Germinal center (tissue), 1 donor: ENCODE data around the gene KRT4.

Source experiments
- DNase-seq: peaks from one replicate; pipeline ENCODE4 v3.0.0; 2012; ENCODE audit warnings: mixed read lengths, low spot score

Gene KRT4

GRCh38 chr12:52821826-52822660, 8.1 kb upstream of the KRT4 start:
- DNase-seq, result no peak

DNA sequence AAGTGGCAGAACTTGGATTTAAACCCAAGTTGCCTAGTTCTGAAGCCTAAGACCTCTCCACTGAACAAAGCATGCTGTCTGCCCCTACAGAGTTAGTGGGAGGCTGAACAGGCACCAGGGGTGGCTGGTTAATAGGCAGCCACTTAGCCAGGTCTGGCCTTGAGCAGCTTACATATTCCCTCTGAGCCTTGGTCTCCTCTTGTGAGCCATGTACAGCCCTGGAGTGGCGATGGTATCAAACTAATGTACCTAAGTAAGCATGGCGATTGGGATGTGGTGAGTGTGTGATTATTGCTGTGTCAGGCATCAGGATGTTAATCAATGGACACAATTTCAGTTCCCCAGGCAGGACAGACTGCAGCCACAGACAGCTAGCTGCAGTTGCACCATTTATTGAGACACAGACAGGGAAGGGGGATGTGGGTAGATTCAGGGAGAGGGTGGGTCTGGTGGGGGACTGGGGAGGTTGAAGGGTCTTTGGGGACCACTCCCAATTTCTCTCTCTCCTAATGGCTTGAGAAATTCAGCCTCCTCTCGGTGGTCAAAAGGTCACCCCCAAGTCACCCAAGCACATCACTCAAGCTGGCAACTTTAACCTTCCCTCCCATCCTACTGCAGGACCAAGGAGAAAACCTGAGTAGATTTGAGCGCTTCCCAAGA, 7.3 kb upstream of the KRT4 start:
- no peak for DNase-seq

- no peak for DNase-seq
Observed at GRCh38 chr12:52820521-52820920, 6.6 kb upstream of the KRT4 start.

DNA sequence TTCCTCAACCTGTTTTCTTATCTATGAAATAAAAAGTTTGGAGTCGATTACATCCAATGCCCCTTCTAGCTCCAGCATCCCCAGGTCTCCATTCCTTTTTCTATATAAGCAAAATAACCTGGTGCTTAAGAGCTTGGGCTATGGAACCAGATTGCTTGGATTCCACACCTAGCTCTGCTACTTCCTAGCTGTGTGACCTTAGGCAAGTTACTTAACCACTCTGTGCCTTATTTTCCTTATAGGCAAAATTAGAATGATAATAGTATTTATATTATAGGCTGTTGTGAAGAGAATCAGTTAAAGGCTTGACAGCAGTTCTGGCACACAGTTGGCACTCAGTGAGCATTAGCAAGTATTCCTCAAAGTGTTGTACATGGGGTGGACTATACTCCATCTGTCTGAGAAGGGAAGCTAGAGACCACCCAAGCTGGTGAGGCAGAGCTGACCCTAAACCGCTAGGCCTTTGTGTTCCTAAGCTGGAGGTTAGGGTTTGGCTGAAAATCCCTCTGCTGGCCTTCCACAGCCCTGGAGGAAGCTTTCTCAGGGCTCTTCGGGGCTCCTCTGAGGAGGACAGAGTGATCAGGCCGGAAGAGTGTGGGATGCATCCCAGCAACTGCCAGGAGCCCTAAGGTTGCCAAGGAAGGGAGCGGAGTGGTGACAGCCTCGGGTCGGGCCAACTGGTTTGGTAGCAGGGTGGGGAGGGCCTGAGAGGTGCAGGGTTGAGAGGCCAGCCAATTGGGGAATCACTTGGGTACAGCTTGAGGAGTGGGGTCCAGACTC, 6.0 kb upstream of the KRT4 start:
- DNase-seq, result no peak

GRCh38 chr12:52818887-52819420, 5.0 kb upstream of the KRT4 start:
- no peak for DNase-seq

DNA sequence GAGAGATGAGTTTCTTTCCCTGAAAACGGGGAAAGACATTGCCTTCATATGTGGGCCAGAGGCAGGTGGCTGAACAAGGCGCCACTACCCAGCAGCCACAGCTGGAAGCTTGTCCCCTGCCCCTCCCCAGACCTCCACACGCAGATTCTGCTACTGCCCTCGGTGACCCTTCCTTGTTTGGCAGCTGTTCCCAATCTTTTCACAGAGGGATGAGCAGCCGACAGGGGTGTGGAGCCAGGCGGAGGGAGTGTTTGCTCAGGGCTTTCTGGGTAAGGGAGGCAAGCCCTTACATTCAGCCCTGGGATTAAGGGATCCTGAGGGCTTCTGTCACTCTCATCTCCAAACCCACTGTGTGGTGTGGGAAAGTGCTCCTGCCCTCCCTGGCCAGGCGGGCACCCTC, 4.5 kb upstream of the KRT4 start:
- no peak for DNase-seq

- no peak for DNase-seq
Observed at GRCh38 chr12:52817699-52818238, 3.9 kb upstream of the KRT4 start.

DNA sequence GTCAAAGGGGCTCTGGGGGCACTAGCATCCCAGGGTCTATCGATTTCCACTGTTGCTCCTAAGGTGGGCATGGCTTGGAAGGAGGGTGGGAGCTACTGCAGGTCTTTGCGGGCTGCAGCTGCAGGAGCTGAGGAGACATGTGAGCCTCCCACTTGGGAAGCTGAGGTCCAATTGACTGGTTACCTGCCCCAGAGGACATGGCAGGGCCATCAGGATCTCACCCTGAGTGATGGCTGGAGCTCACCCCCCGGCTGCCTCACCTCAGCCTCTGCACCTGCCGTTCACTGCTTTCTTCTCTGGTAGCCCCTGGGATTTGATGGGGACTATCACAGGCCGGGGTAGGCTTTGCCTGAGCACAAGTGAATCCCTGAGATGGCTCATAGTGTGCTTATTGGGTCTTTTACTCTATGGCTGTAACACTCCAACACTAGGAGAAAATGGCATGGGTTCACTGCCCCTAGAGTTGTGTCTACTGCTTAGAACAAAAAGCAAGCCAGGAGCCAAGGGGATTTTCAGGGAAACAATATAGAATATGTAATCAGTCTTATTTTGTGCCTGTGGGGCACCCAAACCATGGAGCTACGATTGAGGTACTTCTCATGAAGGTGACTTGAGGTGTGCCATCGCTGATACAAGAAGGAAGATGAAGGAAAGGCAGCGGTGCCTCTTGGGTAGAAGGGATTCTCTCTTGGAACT, 3.2 kb upstream of the KRT4 start:
- DNase-seq, result no peak

DNA sequence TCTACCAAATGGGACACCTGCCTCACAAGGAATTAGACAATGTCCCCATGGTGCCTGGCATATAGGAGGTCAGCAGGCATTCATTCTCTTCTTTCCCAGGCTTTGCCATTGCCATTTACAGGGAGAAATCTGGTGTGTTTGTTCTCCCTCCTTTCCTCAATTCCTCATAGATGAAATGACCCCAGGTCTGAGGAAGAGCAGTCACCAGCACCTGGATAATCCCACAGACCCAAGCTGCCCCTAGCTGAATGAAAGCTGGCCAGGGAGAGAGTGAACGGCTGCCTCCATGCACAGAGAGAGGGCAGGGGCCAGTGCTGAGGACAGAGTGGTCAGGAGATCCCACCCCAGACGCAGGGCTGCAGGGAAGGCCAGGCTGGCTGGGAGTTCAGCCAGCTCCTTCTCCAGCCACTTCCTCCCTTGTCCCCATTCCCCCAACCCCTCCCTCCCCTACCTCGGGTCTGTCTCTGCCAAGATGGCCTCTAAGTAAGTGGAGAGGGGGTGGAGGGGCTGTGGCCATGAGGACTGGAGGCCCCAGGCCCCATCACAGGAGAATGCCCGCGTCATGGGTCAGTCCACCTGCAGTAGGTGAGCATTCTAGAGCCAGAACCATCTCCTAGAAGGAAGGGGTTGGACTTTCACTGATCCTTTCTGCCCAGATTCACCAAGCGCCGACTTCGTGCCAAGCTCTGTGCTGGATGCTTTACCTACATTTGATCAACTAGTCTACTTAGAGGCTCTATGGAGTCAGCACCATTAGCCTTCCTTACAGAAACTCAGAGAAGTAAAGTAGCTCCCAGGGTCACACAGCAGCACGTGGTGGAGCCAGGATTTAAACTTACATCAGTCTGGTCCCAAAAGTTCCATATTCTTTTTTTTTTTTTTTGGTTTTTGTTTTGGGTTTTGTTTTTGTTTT, 2.0 kb upstream of the KRT4 start:
- DNase-seq, result no peak

DNA sequence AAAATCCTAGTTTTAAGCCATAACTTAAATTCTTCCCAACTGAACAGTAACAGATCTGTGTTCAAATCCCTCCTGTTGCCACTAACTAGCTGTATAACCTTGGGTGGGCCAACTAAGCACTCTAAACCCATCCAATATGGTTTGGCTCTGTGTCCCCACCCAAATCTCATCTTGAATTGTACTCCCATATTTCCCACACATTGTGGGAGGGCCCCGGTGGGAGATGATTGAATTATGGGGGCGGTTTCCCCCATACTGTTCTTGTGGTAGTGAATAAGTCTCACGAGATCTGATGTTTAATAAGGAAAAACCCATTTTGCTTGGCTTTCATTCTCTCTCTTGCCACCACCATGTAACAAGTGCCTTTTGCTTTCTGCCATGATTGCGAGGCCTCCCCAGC, 1.2 kb upstream of the KRT4 start:
- no peak for DNase-seq

GRCh38 chr12:52814710-52815155, 817 bp upstream of the KRT4 start:
- DNase-seq, result no peak

DNA sequence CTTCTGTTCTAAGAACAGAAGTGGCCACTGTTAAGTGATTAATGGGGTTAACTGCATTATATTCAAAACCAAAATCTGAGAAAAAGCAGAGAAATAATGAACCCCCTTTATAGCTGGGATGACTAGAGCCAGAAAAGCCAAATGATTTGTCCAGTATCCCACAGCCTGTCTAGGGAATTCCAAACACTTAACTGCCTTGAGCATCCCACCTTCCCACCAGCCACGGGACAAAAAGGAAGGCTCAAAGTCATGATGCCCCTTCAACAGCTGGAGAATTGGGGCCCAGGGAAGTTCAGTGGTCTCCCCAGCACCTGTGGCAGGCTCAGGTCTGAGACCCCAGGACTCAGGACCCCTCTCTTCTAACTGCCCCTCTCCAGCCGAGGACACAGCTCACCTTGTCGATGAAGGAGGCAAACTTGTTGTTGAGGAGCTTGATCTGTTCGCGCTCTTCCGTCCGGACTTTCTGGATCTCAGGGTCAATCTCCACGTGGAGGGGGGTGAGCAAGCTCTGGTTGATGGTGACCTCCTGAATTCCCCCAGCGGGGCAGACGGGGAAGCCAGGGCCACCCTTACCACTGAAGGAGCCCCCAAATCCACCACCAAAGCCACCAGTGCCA, 605 bp downstream of the KRT4 start:
- no peak for DNase-seq

- DNase-seq, result no peak
Observed at GRCh38 chr12:52812749-52813148, 1.2 kb downstream of the KRT4 start.

DNA sequence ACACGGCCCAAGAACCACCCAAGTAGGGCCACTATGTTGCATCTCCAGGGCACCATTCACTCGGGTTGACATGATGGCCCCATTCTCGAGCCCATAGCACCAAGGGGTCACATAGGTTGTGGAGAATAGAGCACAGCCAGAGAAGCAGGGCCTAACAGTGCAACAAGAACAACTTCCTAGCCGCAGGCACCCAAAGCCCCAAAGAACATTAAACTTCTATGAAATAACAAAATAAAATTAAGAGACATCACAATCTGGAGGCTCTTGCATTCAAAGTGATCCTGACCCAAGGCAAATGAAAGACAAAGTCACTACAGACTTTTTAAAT, 1.9 kb downstream of the KRT4 start:
- no peak for DNase-seq

DNA sequence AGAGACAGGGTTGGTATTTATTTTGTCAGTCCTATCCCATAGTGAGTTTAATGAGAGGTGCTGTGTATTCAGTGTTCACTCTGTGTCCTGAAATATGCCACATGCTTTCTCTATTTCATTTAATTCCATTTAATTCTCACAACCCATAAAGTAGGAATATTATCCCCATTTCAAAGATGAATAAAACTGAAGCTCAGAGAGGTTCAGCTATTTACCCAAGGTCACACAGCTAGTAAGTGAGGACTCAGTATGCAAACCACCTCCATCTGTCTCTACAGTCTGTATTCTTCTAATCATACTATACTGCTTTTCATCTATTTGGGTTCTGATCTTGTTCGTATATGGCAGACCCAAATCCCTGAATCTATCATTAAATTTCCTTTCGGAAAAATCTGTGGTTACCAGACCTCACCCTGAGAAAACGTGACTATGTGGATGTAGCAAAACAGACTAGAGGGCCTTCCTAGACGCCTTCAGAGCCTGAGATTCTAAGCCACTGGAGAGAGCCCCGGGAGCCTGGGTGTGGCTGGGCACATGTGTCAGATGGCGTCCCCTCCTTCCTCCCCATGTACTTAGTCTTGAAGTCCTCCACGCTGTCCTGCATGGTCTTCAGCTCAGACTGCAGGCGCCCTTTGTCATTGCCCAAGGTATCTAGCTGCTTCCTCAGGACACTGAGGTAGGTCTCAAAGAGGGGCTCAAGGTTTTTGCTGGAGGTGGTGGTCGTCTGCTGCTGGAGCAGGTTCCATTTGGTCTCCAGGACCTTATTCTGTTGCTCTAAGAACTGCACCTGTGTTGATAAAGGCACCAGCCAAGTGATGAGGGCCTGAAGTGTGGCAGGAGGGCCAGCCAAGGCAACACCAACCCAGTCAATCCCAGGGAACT, 2.5 kb downstream of the KRT4 start:
- DNase-seq, result no peak

DNA sequence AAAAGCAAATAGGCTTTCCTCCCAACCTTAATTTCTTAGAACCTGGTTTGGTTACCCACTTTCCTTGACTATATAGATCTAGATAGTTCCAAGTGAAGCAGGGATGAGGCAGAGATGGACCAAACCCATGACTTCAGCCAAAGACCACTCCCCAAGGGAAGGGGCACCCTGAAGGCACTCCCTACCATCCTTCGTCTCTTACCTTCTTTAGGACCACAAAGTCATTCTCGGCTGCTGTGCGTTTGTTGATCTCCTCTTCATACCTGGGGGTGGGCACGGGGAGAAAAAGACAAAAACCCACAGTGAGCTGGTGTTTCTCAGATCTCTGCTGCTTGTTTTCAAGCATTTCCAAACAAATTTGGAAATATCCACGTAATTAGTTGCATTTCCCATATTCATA, 3.4 kb downstream of the KRT4 start:
- no peak for DNase-seq

- no peak for DNase-seq
Observed at GRCh38 chr12:52809166-52809565, 4.8 kb downstream of the KRT4 start.

DNA sequence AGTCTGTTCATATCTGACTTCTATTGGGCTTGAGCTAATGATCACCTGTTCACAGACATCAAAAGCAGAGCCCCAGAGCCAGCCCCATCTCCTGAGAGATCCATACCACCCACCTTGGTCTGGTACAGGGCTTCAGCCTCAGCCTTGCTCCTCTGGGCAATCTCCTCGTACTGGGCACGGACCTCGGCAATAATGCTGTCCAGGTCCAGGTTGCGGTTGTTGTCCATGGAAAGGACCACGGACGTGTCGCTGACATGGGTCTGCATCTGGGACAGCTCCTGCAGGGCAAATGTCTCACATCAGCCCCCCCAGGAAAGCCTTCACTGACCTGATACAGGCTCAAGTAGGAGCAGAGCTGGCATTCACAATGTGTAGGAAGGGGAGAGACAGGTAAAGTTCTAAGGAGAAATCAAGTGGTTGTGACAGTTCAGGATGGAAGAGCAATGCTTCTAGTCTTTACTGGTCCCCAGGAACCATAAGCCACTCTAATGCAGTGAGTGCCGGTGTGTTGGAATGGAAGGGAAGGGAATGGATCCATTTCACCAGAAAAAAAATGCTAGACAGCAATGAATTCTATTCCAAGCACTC, 5.2 kb downstream of the KRT4 start:
- no peak for DNase-seq
